Measurements from ENCODE around the gene DAP.

The DAP gene

GRCh38 chr5:10708189-10708944 lies 52.7 kb downstream of the DAP start:
- DNase-seq, result no peak

DNA sequence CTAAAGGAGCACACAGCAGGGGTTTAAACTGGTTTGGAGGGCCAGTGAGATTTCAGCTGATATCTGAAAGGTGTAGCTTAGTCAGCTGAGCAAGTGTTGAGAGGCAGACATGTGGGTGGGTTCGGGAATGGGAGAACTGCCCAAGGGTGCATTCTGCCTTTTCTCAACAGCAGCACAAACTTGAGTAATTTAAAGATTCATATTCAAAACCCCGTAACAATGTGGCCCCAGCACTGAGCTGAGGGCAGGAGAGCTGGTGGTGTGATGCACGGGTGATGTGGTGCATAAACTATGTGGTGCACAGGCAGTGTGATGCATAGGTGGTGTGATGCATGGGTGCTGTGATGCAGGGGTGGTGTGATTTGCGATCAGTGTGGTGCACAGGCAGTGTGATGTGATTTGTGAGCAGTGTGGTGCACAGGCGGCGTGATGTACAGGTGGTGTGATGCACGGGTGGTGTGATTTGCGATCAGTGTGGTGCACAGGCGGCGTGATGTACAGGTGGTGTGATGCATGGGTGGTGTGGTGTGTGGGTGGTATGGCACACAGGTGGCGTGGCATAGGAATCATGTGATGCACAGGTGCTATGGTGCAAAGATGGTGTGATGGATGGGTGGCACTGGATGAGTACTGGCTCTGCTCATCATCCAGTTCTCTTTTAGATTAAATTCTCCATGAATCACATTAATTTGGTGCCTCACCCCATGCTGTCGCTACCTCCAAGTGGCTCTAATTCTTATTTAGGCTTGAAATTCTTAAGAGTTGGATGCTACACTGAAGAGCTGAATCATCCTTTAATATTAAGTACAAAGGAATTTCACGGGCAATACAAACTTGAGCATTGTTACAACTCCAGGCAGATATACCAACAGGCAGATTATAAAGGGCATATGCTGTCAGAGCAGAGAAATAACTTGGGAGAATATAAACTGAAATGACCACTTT lies 53.6 kb downstream of the DAP start:
- no peak for DNase-seq

GRCh38 chr5:10706326-10706725 lies 54.7 kb downstream of the DAP start:
- no peak for DNase-seq

GRCh38 chr5:10705747-10706146 lies 55.3 kb downstream of the DAP start:
- DNase-seq, result no peak

GRCh38 chr5:10704949-10705621 lies 55.9 kb downstream of the DAP start:
- DNase-seq, result no peak

DNA sequence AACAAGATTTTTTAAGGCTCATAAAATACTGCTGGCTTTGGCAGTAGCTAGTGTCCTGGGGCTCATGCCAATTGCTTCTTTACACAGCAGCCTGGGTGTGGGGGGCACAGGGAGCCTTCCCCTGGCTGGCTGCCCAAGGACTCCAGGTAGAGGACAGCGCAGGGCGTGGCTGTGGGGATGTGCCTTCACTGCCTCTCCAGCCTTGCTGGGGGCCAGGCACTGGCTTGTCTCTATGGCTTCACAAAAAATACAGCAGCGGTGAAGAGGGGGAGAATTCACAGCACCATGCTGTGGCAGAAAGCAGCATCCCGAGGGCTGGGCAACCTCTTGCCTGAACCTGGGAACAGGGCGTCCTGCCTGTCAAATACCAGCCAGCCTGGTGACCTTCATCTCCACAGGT lies 57.4 kb downstream of the DAP start:
- DNase-seq, result no peak

DNA sequence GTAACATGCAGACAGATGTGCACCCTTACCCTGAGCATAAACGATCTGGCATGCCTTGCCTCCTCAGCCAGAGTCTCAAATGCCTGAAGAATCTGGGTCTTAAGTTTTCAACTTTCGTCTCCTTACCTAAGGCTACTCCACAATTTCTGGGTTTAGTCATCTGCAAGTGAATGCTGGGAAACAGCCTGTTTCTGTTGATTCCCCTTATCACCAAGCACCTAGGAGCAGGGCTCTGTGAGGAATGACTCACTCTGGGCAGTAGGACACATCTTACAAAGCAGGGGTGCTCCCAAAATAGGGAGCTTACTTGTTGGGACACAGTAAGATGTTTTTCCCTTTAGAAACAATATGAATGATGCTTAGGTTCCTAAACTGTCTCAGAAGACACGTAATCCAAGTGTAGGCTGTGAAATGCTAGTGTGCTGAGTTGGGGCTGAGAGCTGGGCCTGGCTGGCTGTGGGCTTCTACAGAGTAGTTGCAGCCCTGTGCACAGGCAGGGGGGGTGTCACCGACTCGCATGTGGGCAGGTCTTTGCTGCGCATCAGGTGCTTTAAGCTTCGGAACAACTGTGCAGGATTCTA lies 58.0 kb downstream of the DAP start:
- DNase-seq, result no peak

DNA sequence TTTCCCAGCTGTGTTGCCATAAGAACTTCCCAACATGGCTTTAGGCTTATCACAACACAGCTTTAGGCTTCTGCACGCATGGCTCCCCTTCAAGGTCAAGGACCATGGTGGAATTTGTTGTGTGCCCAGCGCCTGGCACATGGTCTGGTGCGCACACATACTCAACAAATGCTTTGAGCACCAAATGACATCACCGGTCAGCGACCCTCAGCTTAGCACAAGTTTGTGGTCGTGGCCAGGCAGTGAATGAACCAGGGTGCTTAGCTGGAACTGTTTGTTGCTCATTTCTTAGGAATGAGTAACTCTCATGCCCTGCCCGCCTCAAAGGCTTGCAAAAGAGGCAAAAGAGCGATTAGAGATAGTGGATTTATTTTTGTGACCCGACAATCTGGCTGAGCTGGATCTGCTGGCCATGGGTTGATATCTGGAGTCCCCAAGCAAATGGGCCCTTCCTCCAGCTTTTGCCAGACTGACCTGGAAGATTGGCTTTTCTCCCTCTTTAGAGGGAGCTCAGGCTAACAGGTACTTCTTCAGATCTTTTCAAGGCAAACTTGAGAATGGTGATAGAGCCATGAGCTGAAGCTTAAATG lies 58.9 kb downstream of the DAP start:
- DNase-seq, result no peak

DNA sequence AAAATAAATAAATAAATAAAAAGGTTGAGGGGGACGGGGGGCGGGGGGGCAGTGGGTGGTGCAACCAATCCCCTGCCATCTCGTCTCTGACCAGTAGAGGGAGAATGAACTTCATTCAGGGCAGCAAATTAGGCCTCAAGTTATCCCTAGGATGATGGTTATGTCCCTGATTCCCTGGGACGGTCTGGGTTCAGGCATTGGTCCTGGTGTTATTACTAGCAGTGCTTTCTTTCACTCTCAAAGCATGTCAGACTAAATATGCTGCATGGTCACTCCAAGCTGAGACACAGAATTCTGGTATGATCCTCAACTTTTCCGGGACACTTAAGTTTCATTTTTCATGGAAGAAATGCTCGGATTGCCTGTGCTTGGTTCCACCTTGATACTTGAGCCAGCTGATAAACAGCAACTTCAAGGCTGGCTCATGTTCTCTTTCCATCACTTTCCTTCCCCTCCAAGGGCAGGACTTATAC lies 59.4 kb downstream of the DAP start:
- DNase-seq, result no peak

DNA sequence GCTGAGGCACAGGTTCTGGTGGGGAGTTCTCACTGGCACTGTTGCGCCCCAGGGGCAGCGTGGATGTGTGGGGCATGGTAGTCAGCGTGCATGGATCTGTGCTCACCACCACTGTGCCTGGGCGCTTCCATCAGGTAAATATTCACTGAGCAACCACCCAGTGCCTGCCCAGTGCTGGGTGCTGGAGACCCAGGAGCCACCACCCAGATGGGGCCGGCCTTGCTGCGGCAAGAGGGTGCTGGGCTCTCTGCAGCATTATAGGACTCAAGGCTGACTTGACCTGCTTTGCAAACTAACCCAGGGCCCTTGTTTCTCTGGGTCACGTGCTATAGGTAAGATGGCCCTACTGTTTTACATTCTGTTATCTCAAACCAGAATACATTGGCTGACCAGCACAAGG lies 60.5 kb downstream of the DAP start:
- no peak for DNase-seq

DNA sequence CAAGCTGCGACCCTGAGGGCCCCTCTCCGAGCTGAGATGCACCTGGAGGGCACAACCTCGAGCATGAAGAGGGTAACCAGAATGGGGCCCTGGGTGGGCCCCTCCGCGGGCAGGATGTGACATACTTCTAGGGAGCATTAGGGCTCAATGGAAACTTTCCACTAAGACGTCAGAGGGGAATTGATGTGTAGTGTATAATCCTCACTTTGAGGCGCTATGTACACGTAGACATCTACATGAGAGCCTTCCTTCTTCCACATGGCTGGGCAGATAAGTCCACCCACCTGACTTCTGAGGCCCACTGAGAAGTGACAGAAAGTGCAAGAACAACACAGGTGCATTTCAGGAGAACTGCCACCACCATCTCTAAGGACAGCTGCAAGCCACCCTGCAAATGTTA lies 61.0 kb downstream of the DAP start:
- no peak for DNase-seq

DNA sequence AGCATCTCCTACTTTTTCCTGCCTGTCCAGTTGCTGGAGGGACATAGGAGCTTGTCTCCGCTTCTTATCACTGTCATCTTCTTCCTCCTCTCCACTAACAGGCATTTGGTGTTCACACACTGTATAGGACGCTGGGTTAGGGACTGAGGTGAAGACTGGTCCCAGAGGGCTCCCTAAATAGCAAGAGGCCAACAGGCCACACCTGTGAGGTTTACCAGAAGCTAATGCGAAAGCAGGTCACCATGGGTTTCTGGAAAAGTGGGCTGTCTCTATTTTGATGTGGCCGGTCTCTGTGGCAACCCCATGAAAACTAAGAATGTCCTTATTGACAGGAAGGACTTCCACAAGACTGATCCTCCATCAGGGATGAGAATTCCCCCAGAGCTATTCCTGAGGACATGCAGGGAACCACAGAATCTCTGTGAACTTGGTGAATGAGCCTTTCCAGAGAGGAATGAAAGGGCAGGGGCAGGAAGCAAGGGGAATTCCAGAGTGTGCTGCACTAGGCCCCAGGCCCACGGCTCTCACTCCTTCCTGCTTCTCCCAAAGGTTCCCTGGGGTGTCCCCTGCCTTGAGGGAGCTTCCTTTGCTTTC lies 61.7 kb downstream of the DAP start:
- no peak for DNase-seq

DNA sequence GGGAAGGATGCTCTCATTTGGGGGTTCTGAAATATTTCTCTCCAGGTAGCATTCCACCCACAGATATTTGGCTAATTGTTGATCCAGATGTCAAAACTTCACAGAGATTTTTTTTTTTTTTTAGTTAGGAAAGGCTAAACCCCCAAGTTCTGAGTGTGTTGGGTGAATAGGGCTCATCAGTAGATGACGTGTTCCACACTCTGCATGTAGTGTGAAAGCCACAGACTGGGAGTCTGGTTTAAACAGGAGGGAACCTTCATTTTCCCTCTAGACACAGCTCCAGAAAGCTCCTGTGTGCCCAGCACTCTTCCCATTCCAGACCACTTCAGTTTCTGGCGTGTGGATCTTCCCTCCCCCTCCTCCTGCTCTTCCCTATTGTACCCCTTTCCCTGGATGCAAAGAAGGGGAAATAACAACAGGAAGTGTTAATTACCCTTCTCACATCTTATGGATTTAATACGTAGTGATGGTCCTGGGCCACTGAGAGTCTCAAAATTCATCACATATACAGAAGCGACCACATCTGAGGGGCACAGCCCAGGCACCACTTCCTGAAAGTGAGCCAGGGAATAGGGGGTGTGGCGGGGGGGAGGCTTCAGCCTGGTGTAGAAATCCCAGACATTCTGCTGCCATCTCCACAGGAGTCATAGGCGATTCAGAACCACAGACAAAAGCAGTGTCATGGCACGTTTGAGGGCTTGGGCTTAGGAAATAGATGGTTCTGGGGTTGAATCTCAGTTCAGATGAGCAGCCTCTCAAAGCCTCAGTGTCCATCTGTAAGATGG lies 65.1 kb downstream of the DAP start:
- DNase-seq, result no peak

DNA sequence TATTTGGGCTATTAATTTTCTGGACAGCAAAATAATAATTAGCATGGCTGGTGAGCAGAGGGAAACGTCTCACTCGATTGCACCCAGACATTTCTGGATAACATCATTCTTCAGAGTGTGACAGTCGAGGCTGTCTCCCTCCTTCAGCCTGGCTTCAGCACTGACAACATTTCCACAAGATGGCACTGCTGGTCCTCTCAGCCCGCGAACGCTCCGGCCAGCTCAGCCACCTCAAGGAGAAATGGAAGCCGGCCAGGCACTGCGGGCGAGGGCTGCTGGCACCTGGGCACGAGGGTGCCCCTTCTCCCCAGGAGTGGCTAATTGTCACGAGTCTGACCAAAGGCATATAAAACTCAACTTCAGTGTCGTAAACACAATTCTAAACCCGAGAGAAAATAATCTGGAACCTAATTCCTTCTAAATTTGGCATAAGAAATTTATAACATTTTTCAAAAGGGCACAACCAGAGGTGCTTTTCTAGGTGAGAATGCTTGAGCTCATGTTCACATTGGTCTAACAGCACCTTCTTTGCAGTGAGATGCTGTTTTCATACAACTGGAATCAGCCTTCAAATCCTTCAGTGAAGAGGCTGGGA lies 65.9 kb downstream of the DAP start:
- DNase-seq, result no peak

GRCh38 chr5:10691826-10692785 lies 68.9 kb downstream of the DAP start:
- no peak for DNase-seq

DNA sequence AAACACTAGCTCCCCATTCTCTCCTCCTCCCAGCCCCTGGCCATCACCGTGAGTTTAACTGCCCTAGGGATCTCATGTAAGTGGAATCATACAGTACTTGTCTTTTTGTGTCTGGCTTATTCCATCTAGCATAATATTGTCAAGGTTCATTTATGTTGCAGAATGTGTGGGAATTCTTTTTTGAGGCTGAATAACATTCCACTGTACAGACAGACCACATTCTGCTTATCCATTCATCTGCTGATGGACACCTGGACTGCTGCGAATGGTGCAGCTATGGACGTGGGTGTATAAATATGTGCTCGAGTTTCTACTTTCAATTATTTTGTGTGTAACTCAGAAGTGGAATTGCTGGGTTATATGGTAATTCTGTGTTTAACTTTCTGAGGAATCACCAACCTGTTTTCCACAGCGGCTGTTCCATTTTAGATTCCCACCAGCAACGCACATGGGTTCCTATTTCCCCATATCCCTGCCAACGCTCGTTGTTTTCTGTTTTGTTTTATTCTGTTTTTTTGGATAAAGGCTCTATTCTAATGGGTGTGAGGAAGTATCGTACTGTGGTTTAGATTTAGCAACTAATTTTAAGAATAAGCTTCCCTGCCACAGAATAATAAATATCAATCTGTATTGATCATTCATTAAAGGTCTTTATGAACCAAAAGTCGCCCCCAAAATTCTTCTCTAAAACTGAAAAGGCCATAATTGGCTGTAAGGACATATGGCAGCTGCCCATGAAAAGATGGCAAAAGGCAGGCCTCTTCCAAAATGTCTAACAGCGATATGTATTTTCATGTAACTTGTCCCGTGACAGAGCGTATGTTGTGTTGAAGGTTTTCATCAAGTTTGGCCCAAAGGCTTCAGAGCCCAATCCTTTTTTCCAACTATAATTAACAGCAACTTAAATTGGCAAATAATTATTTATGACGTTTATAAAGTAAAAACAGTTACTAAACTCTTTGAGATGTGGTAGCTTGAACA lies 70.3 kb downstream of the DAP start:
- DNase-seq, result no peak

- DNase-seq, result no peak
These were observed 71.5 kb downstream of the DAP start for GRCh38 chr5:10689391-10690081.

DNA sequence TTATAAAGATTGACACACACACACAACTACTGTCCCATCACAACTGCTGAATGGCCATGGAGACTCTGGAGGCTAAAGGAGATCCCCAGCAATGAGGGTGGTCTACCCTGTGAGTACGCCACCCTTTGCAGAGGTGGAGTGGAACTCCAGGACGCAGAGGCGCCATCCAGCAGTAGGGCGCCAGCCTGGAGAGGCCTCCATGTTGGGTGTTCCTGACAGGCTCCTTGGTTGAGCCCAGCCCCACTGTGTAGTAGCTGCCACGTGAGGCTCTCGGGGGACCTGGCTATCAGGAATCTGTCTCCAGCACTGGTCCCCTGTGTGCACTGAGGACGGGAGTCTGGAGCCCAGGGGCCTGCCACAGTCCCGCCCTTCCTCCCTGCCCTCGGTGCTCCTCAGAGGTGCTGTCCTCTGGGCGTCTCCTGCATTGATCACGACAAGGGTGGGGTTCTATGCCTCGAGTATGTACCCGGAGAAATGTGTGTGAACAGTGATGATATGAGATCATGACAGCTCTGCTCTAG lies 72.3 kb downstream of the DAP start:
- DNase-seq, result no peak

Data from cortex of kidney (tissue), 1 donor.